GM23248 (cell line): ENCODE results near the gene ABI3.

Experiments
- EZH2 ChIP-seq: fragments of 200-600 bp; sonication (generic); IDR thresholded peaks from 2 replicates; pipeline ENCODE4 v1.6.1; 2018; ENCODE audit warnings: antibody characterized with exemption, mild to moderate bottlenecking; ENCODE audit not compliant: insufficient read depth, poor library complexity, severe bottlenecking
- EZH2phosphoT487 ChIP-seq: fragments of 200-600 bp; sonication (generic); IDR thresholded peaks from 2 replicates; pipeline ENCODE4 v1.6.1; 2018; ENCODE audit warnings: antibody characterized with exemption, moderate library complexity, mild to moderate bottlenecking, low read depth; ENCODE audit not compliant: insufficient read depth

- TF ChIP-seq EZH2 (no peak), EZH2phosphoT487 (no peak)
Measured at GRCh38 chr17:49168706-49169105, 41.8 kb upstream of the ABI3 start.
